ENCODE measurements around the gene MACROD2.

MACROD2 gene

DNA sequence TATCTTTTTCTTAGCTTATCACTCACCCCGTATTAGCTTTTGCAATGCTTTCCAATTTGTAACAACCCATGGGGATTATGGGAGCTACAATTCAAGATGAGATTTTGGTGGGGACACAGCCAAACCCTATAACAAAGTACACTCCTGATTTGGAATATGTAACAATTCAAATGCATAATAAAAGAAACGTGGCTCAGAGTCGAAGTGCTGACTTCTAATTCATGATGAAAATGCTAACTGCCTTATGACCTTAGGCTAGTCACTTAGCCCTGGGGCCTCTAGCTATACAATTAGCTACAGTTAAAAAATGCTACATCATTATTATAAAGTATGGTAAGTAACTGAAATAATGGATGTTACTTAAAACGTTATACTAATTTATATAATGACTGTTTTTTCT is 1297.1 kb downstream of the MACROD2 start:
- Histone ChIP-seq H3K9me2 (replicated peaks; ENCODE audit: insufficient read depth, low read length) (no peaks in the 10 kb centered on the region), H3F3A (ENCODE audit: insufficient read depth) (no peaks in the 10 kb centered on the region), H3K79me2 (ENCODE audit: insufficient read depth, low read length) (no peaks in the 10 kb centered on the region), H2AFZ (ENCODE audit: low read depth, low read length, severe bottlenecking) (no peak overlapping the region), H3K27ac (ENCODE audit: low read depth, low read length) (no peak overlapping the region), H3K27me3 (ENCODE audit: low read length) (no peaks in the 10 kb centered on the region), H3K36me3 (ENCODE audit: low read length) (no peaks in the 10 kb centered on the region), H3K4me3 (ENCODE audit: insufficient read depth, low read length, poor library complexity, severe bottlenecking) (no peak overlapping the region), H3K9me3 (ENCODE audit: insufficient read depth, low read length) (no peaks in the 10 kb centered on the region), H3K9ac (ENCODE audit: low read length) (no peak overlapping the region), H3K4me2 (ENCODE audit: low read depth, low read length, poor library complexity, severe bottlenecking) (no peak overlapping the region), H4K20me1 (ENCODE audit: low read depth, low read length) (no peaks in the 10 kb centered on the region)
- TF ChIP-seq EZH2phosphoT487 (conservative IDR thresholded peaks at IDR 0.05; ENCODE audit: low read length): no peak
- TF ChIP-seq, protein P1, sequence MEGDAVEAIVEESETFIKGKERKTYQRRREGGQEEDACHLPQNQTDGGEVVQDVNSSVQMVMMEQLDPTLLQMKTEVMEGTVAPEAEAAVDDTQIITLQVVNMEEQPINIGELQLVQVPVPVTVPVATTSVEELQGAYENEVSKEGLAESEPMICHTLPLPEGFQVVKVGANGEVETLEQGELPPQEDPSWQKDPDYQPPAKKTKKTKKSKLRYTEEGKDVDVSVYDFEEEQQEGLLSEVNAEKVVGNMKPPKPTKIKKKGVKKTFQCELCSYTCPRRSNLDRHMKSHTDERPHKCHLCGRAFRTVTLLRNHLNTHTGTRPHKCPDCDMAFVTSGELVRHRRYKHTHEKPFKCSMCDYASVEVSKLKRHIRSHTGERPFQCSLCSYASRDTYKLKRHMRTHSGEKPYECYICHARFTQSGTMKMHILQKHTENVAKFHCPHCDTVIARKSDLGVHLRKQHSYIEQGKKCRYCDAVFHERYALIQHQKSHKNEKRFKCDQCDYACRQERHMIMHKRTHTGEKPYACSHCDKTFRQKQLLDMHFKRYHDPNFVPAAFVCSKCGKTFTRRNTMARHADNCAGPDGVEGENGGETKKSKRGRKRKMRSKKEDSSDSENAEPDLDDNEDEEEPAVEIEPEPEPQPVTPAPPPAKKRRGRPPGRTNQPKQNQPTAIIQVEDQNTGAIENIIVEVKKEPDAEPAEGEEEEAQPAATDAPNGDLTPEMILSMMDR (IDR thresholded peaks at IDR 0.05; ENCODE audit: insufficient read depth, low read length, poor library complexity, severe bottlenecking): no peak

DNA sequence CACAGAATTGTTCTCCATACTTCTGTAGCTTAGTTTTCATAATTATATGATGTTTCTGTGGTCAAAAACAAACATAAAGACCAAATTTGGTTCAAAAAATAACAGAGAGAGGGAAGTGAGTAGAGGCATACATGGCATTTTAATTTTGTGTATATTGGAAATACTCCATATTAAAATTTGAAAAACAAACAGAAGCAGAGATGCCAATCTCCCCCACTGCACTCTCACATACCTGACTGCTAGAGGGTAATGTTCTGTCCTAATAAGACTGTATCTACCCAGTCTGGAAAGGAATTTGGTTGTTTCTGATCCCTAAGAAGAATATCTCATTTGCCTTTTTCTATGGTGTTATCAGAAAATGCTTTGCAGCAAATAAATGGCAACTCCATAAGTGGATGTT is 1301.1 kb downstream of the MACROD2 start:
- Histone ChIP-seq H3K9me2 (replicated peaks; ENCODE audit: insufficient read depth, low read length) (no peaks in the 10 kb centered on the region), H3K9ac (ENCODE audit: low read length) (no peak overlapping the region), H3K9me3 (ENCODE audit: insufficient read depth, low read length) (no peaks in the 10 kb centered on the region), H3K4me2 (ENCODE audit: low read depth, low read length, poor library complexity, severe bottlenecking) (no peak overlapping the region), H3F3A (ENCODE audit: insufficient read depth) (no peaks in the 10 kb centered on the region), H3K79me2 (ENCODE audit: insufficient read depth, low read length) (no peaks in the 10 kb centered on the region), H3K4me3 (ENCODE audit: insufficient read depth, low read length, poor library complexity, severe bottlenecking) (no peak overlapping the region), H4K20me1 (ENCODE audit: low read depth, low read length) (no peaks in the 10 kb centered on the region), H3K27ac (ENCODE audit: low read depth, low read length) (no peak overlapping the region), H2AFZ (ENCODE audit: low read depth, low read length, severe bottlenecking) (no peak overlapping the region), H3K27me3 (ENCODE audit: low read length) (no peaks in the 10 kb centered on the region), H3K36me3 (ENCODE audit: low read length) (no peaks in the 10 kb centered on the region)
- TF ChIP-seq EZH2phosphoT487 (conservative IDR thresholded peaks at IDR 0.05; ENCODE audit: low read length): no peak
- TF ChIP-seq, protein P1 (IDR thresholded peaks at IDR 0.05; ENCODE audit: insufficient read depth, low read length, poor library complexity, severe bottlenecking): no peak

DNA sequence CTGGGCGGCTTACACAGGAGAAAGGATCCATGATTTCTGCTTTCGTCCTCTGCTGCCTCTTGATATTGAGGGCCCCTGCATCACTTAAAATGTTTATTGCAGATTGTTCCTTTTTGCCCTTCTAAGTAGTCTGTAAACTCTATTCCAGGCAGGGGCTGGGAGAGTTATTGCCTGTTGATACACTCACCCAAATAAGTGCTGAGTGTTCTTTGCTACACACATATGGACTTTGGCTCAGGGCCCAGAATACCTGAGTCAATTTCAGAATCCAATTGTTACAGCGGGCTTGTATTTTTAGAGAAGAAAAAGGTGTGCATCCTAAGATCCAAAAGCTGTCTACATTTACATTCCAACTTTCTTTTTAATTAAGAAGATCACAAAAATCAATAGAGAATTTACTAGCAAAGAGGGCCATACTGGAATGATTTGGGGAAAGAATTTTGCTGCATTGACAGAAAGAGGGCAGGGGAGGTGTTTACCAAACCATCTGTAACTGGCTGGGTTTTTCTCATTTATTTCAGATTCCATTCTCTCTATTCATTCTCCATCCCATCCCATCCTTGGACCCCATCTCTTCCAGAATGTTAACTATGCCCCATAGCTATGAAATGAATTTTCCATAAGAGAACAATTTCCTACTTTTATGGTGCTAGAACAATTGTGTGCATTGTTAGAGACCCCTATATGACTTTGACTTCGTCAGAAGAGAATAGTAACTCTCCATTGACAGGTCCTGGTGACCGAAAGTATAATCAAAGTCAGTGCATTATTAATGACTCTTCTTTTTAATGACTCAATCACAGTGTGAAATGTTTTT is 1302.0 kb downstream of the MACROD2 start:
- no peaks in the 10 kb centered on the region for H3K9me3 ChIP-seq (ENCODE audit: insufficient read depth, low read length)
- H3K27ac ChIP-seq (ENCODE audit: low read depth, low read length): no peak overlapping the region
- H3K9ac ChIP-seq (ENCODE audit: low read length): no peak overlapping the region
- no peak overlapping the region for H3K4me2 ChIP-seq (ENCODE audit: low read depth, low read length, poor library complexity, severe bottlenecking)
- no peaks in the 10 kb centered on the region for H3K27me3 ChIP-seq (ENCODE audit: low read length)
- H3K79me2 ChIP-seq (ENCODE audit: insufficient read depth, low read length): no peaks in the 10 kb centered on the region
- H4K20me1 ChIP-seq (ENCODE audit: low read depth, low read length): no peaks in the 10 kb centered on the region
- no peaks in the 10 kb centered on the region for H3K9me2 ChIP-seq (replicated peaks; ENCODE audit: insufficient read depth, low read length)
- no peaks in the 10 kb centered on the region for H3F3A ChIP-seq (ENCODE audit: insufficient read depth)
- TF ChIP-seq, protein P1 (IDR thresholded peaks at IDR 0.05; ENCODE audit: insufficient read depth, low read length, poor library complexity, severe bottlenecking): no peak
- TF ChIP-seq EZH2phosphoT487 (conservative IDR thresholded peaks at IDR 0.05; ENCODE audit: low read length): no peak
- no peak overlapping the region for H2AFZ ChIP-seq (ENCODE audit: low read depth, low read length, severe bottlenecking)
- H3K4me3 ChIP-seq (ENCODE audit: insufficient read depth, low read length, poor library complexity, severe bottlenecking): no peak overlapping the region
- H3K36me3 ChIP-seq (ENCODE audit: low read length): no peaks in the 10 kb centered on the region
